Natural killer cell (primary cell): ENCODE measurements around the gene ATP6V1G1. TPM values are rescaled to one million over a fixed set of nuclear protein-coding genes. Genes with fewer than 3 reads are reported as not detected.

Source experiments
- ATAC-seq, 3 donors: fragments of 150-1000 bp in 2 of 3; fragments of 200-7000 bp in 1 of 3; cut with Tn5 transposase; 1 replicate in 1 of 3; 2 replicates in 2 of 3; pipeline ENCODE4 v1.10.0; 2021; ENCODE audit warnings: mild to moderate bottlenecking in 2 of 3, moderate library complexity in 2 of 3
- DNase-seq, 2 donors: peaks; one replicate each; pipeline versions ENCODE4 v3.0.0 to v3.0.0-alpha.2; 2013 to 2021; ENCODE audit warnings: mixed read lengths in 1 of 2
- H3K27ac ChIP-seq: one replicate; pipeline ENCODE4 v1.5.1; 2013; ENCODE audit warnings: mild to moderate bottlenecking, low read length
- H3K27me3 ChIP-seq: one replicate; pipeline ENCODE4 v1.6.1; 2013; ENCODE audit warnings: low read length; ENCODE audit not compliant: control insufficient read depth, insufficient read depth
- H3K36me3 ChIP-seq: one replicate; pipeline ENCODE4 v1.6.1; 2013; ENCODE audit warnings: low read length; ENCODE audit not compliant: control insufficient read depth, insufficient read depth
- H3K4me1 ChIP-seq: one replicate; pipeline ENCODE4 v1.6.1; 2013; ENCODE audit warnings: low read length; ENCODE audit not compliant: control insufficient read depth, insufficient read depth
- H3K4me3 ChIP-seq: one replicate; pipeline ENCODE4 v1.5.1; 2013; ENCODE audit warnings: low read length
- H3K9me3 ChIP-seq: one replicate; pipeline ENCODE4 v1.6.1; 2013; ENCODE audit warnings: low read length; ENCODE audit not compliant: control insufficient read depth, insufficient read depth
- H3K27ac Mint-ChIP-seq, 2 donors: one replicate each; pipeline ENCODE4 v1.8.0; 2022; ENCODE audit warnings: mild to moderate bottlenecking in 2 of 2, mixed read lengths in 2 of 2, moderate library complexity in 1 of 2
- H3K27me3 Mint-ChIP-seq, 2 donors: one replicate each; pipeline ENCODE4 v1.8.0; 2022; ENCODE audit warnings: low read depth in 2 of 2, mixed read lengths in 2 of 2
- H3K36me3 Mint-ChIP-seq: one replicate; pipeline ENCODE4 v1.8.0; 2022; ENCODE audit warnings: mixed read lengths
- H3K4me1 Mint-ChIP-seq, 2 donors: one replicate each; pipeline ENCODE4 v1.8.0; 2022; ENCODE audit warnings: mixed read lengths in 2 of 2
- H3K4me3 Mint-ChIP-seq: one replicate; pipeline ENCODE4 v1.8.0; 2022; ENCODE audit warnings: mild to moderate bottlenecking, moderate library complexity, mixed read lengths
- H3K9me3 Mint-ChIP-seq, 2 donors: one replicate each; pipeline ENCODE4 v1.8.0; 2022; ENCODE audit warnings: mixed read lengths in 2 of 2
- WGBS: methylation state at CpG from one replicate; pipeline ENCODE4 v1.1.7; 2013; ENCODE audit warnings: missing lambda C conversion rate; ENCODE audit not compliant: insufficient coverage; 5-methylcytosine and 5-hydroxymethylcytosine counted together
- intact Hi-C: fragments of 100-400 bp; cut with micrococcal nuclease; formaldehyde crosslinking; loops from one replicate; pipeline ENCODE4 v1.14.2; 2022
- total RNA-seq, 4 donors: library from RNA; stranded (reverse); fragments of 120-200 nt in 1 of 4; gene quantifications; one replicate each; pipeline versions ENCODE4 v1.2.3 to v1.2.4, GENCODE V29; 2013 to 2022
- TF ChIP-seq, protein P1 (sequence below): fragments of 200-600 bp; IDR thresholded peaks from one replicate; pipeline ENCODE4 v1.8.0; 2022; ENCODE audit warnings: antibody characterized with exemption

ATP6V1G1 gene
- total RNA-seq, 3 donors from 2014 or later (not counting 1 experiment from before 2014, with no cell fraction given) = 83.8 to 101 (median 93.5) TPM

DNA sequence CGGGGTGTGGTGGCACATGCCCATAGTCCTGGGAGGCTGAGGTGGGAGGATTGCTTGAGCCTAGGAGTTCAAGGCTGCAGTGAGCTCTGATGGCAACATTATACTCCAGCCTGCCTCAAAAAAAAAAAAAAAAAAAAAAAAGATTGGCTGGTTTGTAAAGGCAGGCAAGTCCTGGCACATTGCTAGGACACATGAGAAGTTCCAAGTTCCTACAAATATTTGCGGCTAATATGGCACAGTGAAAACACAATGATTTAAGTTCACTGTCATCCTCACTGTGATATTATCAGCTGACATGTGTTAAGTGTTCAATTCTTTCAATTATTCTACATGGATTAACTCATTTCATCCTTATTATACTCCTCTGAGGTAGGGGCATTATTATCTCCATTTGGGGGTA, 43.6 kb downstream of the ATP6V1G1 start:
- no peaks in the 10 kb centered on the region for H3K9me3 ChIP-seq
- peaks cover 0 to 3% of the 10 kb centered on the region in 2 donors for H3K4me1 Mint-ChIP-seq
- 100% methylated on average over 2 of the region's 2 CpGs for WGBS
- no peak overlapping the region for H3K27ac Mint-ChIP-seq
- H3K36me3 ChIP-seq = peaks cover 37% of the 10 kb centered on the region
- H3K27me3 ChIP-seq = no peaks in the 10 kb centered on the region
- intact Hi-C loops = no loop called here
- no peak for DNase-seq
- H3K27ac ChIP-seq = no peak overlapping the region
- no peaks in the 10 kb centered on the region for H3K9me3 Mint-ChIP-seq
- no peak overlapping the region for H3K4me3 ChIP-seq
- TF ChIP-seq, protein P1, sequence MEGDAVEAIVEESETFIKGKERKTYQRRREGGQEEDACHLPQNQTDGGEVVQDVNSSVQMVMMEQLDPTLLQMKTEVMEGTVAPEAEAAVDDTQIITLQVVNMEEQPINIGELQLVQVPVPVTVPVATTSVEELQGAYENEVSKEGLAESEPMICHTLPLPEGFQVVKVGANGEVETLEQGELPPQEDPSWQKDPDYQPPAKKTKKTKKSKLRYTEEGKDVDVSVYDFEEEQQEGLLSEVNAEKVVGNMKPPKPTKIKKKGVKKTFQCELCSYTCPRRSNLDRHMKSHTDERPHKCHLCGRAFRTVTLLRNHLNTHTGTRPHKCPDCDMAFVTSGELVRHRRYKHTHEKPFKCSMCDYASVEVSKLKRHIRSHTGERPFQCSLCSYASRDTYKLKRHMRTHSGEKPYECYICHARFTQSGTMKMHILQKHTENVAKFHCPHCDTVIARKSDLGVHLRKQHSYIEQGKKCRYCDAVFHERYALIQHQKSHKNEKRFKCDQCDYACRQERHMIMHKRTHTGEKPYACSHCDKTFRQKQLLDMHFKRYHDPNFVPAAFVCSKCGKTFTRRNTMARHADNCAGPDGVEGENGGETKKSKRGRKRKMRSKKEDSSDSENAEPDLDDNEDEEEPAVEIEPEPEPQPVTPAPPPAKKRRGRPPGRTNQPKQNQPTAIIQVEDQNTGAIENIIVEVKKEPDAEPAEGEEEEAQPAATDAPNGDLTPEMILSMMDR = no peak
- no peaks in the 10 kb centered on the region for H3K36me3 Mint-ChIP-seq
- H3K27me3 Mint-ChIP-seq = no peaks in the 10 kb centered on the region
- no peaks in the 10 kb centered on the region for H3K4me1 ChIP-seq
- no peak for ATAC-seq
- no peak overlapping the region for H3K4me3 Mint-ChIP-seq

DNA sequence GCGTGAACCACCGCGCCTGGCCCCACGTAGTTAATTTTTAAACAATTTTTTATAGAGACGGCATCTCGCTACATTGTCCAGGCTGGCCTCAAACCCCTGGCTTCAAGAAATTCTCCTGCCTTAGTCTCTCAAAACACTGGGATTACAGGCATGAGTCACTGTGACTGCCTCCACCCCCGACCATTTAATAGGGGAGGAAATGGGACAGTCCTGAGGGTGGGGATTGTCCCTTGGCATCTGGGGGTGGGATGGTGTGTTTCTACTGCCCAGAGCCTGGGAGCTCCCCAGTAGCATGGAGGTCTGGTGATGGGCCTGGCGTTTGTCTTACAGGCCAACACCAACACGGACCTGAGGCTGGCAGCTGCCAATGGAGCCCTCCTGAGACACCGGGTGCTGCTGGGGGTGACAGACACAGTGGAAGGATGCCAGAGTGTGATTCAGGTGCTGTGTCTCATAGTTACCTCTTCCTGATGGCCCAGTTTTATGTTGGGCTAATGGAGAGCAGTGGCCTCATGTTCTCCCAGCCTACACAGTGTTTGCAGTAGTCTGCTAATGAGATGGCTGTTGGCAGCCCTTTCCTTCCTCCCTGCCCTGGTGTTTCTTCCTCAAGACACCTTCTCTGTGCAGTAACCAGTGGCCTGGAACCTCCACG, 46.0 kb downstream of the ATP6V1G1 start:
- peaks cover 33% of the 10 kb centered on the region for H3K36me3 ChIP-seq
- Mint-ChIP-seq H3K4me1 (no peaks in the 10 kb centered on the region), H3K36me3 (no peaks in the 10 kb centered on the region), H3K27ac (no peak overlapping the region), H3K4me3 (no peak overlapping the region), H3K9me3 (no peaks in the 10 kb centered on the region), H3K27me3 (no peaks in the 10 kb centered on the region)
- intact Hi-C loops = no loop called here
- no peak for ATAC-seq
- H3K27ac ChIP-seq = no peak overlapping the region
- no peak for DNase-seq
- no peaks in the 10 kb centered on the region for H3K4me1 ChIP-seq
- H3K9me3 ChIP-seq = no peaks in the 10 kb centered on the region
- H3K27me3 ChIP-seq = no peaks in the 10 kb centered on the region
- no peak overlapping the region for H3K4me3 ChIP-seq
- TF ChIP-seq, protein P1 = no peak
- WGBS = 95% methylated on average over 10 of the region's 11 CpGs

DNA sequence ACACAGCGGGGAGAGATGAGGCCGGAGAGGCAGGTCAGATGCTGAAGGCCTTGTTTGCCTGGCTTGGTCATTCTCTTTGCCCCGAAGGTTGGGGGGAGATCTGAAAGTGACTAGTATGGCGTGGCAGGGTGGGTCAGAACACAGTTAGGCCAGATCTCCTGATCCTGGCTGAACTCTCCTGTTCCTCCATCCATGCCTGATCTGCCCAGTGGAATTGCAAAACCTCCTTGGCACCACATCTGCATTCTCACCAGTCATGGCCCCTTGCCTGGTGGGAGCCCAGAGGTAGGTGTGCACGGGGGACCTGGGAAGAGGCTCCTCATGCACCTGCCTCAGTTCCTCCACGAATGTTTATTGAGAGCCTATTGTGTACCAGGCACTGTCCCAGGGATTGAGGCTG, 46.8 kb downstream of the ATP6V1G1 start:
- no peaks in the 10 kb centered on the region for H3K9me3 Mint-ChIP-seq
- no peak for DNase-seq
- H3K27me3 Mint-ChIP-seq = no peaks in the 10 kb centered on the region
- no peaks in the 10 kb centered on the region for H3K27me3 ChIP-seq
- H3K9me3 ChIP-seq = no peaks in the 10 kb centered on the region
- no peak for ATAC-seq
- H3K4me3 ChIP-seq = no peak overlapping the region
- 98% methylated on average over 6 of the region's 6 CpGs for WGBS
- no peak overlapping the region for H3K27ac ChIP-seq
- TF ChIP-seq, protein P1 = no peak
- H3K36me3 ChIP-seq = peaks cover 33% of the 10 kb centered on the region
- intact Hi-C loops = no loop called here
- no peaks in the 10 kb centered on the region for H3K36me3 Mint-ChIP-seq
- no peaks in the 10 kb centered on the region for H3K4me1 Mint-ChIP-seq
- H3K4me1 ChIP-seq = no peaks in the 10 kb centered on the region
- H3K4me3 Mint-ChIP-seq = no peak overlapping the region
- H3K27ac Mint-ChIP-seq = no peak overlapping the region

DNA sequence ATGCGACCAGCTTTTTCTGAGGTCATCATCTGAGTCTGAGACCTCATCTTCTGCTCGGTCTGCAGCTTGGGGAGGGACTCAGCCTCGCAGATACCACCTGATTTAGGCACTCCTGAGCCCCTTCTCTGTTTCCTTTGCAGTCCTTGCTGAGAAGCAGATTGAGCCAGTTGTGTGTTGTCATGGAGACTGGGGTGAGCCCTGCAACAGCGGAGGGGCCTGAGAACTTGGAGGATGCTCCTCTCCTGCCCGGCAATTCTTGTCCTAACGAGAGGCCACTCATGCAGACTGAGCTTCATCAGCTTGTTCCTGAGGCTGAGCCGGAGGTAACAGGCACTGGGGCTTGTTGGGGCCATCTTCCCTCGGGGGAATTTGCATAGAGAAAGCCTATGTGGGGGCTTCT, 50.8 kb downstream of the ATP6V1G1 start:
- ATAC-seq = no peak
- H3K36me3 Mint-ChIP-seq = peaks cover under 1% of the 10 kb centered on the region
- WGBS = 96% methylated on average over 8 of the region's 8 CpGs
- intact Hi-C loops = no loop called here
- Histone ChIP-seq H3K4me1 (no peaks in the 10 kb centered on the region), H3K9me3 (no peaks in the 10 kb centered on the region), H3K4me3 (no peak overlapping the region), H3K27ac (no peak overlapping the region), H3K36me3 (peaks cover 29% of the 10 kb centered on the region), H3K27me3 (no peaks in the 10 kb centered on the region)
- H3K9me3 Mint-ChIP-seq = no peaks in the 10 kb centered on the region
- H3K27ac Mint-ChIP-seq = no peak overlapping the region
- no peak for DNase-seq
- H3K27me3 Mint-ChIP-seq = no peaks in the 10 kb centered on the region
- TF ChIP-seq, protein P1 = no peak
- no peaks in the 10 kb centered on the region for H3K4me1 Mint-ChIP-seq
- H3K4me3 Mint-ChIP-seq = no peak overlapping the region
